Activated CD4-positive, alpha-beta T cell treated with anti-CD3 and anti-CD28 coated beads, Interleukin-2, amount 50 U/mL, for 4 hours (primary cell): Measurements from ENCODE around the gene OPN1SW.

ENCODE experiments used
- DNase-seq, 2 experiments: peaks; one replicate each; pipeline ENCODE4 v3.0.0-alpha.2; 2020

The OPN1SW gene, protein sequence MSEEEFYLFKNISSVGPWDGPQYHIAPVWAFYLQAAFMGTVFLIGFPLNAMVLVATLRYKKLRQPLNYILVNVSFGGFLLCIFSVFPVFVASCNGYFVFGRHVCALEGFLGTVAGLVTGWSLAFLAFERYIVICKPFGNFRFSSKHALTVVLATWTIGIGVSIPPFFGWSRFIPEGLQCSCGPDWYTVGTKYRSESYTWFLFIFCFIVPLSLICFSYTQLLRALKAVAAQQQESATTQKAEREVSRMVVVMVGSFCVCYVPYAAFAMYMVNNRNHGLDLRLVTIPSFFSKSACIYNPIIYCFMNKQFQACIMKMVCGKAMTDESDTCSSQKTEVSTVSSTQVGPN

GRCh38 chr7:128775744-128776474, at the start of gene OPN1SW:
Gene OPN1SW (minus strand): TSS chr7:128775794. CDS start chr7:128775781, 13 bp downstream.
- DNase-seq = no peak

- no peak for DNase-seq
Observed at GRCh38 chr7:128821724-128822123, 46.1 kb upstream of the OPN1SW start.

- DNase-seq = no peak
Observed at GRCh38 chr7:128818694-128819093, 43.1 kb upstream of the OPN1SW start.

DNA sequence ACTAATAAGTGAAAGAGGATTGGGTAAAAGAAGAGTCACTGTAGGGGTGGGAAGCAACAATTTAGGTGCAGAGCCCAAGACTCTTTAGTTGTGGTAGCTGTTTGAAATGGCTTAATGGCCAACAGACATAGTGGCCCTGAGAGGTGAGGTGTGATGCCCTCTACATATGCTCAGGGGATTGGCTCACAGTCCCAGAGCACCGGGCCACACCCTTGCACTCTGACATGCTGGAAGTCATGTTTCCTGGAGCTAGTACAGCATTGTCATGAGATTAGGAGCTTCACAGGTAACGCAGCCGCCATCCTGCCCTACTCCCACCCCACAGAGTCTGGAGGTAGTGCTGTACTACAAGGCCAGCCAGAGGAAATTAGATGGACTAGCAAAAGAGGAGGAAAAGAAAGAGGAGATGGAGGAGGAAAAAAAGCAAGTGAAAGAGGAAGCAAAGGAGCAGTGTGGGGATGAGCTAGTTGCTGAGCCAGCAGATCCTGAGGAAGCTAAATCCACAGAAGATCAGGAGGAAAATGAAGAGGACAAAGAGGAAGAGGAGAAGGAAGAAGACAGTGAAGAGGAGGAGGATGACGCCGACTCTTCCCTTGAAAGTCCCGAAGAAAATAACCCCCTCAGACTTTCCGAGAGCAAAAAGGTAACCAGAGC, 39.8 kb upstream of the OPN1SW start:
- no peak for DNase-seq

- DNase-seq = no peak
Observed at GRCh38 chr7:128814499-128814898, 38.9 kb upstream of the OPN1SW start.

DNA sequence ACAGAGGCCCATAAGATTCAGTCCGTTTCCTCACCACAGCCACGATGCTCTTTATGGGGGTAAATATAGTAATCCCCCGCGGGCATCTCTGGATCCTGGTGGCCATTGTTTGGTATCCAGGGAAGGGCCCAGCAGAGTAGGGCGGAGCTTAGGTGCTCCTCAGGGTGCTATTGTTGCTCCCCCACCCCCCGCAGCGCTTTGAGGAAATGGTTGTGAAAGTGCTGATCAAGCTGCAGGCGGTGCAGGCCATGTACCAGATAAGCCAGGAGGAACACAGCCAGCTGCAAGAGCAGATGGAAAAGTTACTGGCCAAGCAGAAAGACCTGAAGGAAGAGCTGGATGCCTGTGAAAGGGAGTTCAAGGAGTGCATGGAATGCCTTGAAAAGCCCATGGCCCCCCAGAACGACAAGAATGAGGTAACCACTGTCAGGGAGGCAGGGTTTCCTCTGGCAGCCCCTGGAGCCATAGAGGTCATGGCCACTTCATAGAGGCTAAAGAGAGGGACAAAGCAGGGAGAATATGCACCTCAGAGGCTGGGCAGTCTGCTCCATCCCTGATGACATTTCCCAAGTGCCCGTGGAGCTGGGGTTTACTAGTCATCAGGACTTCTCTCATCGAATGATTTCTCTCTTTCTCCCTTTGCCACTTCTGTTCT, 37.0 kb upstream of the OPN1SW start:
- DNase-seq = no peak

DNA sequence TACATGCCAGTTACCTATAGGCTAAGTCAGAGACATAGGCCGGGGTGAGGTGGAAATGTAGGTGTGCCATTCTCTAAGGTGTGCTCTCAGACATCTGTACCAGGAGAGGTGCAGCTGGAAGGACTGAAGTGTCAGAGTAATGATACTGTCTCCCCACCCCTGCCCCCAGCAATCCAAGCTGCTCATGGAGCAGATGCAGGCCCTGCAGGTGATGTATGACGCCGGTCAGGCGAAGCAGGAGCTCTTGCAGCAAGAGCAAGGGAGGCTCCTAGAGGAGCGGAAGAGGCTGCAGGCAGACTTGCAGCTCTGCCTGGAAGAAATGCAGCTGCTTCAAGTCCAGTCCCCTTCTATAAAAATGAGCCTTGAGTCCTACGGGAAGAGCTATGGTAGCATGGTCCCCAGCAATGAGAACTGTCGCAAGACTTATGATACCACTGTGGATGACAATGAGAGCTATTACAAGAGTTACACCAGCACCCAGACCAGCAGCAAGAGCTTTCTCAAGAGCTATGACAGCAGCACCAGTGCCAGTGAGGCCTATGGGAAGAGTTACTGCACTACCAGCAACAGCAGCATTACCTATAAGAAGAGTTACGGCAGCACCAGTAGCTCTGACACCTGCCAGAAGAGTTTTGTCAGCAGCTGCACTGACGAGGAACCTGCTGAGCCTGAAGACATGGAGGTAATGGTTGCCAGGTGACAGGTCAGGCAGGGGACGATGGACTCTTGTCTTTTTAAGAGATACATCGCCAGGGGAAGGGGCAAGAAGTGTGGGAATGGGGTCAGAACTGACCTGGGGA, 36.2 kb upstream of the OPN1SW start:
- no peak for DNase-seq

- no peak for DNase-seq
Observed at GRCh38 chr7:128810997-128811396, 35.4 kb upstream of the OPN1SW start.

GRCh38 chr7:128810473-128810872, 34.9 kb upstream of the OPN1SW start:
- DNase-seq = no peak

- DNase-seq = no peak
Observed at GRCh38 chr7:128809363-128809762, 33.8 kb upstream of the OPN1SW start.

DNA sequence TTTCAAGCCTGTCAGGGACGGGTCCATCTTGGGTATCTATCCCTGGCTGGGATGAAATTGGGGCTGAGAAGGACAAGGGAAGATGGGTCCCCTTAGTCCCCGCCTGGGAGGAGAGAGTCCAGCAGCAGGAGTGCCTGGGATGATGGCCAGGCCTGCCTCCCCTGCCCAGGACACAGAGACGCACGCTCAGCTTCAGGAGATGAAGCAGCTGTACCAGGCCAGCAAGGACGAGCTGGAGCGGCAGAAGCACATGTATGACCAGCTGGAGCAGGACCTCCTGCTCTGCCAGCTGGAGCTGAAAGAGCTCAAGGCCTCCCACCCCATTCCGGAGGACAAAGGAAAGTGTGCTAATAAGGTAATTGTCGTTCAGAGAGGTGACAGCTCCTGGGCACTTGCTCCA, 31.6 kb upstream of the OPN1SW start:
- no peak for DNase-seq

DNA sequence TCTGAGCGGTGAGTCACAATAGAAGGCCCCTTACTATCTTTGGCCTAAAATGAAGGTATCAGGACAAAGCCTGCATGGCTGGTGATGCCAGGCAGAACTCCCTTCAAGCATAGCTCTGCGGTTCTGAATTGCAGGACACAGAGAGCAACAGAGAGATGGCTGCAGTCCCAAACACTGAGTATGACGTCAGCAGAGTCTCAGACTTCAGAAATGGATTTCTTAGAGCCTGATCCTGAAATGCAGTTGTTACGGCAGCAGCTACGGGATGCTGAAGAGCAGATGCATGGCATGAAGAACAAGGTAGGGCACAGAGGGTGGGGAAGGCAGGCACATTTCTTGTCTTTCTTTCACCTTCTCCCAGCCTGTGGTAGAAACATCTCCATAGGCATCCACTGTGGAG, 29.6 kb upstream of the OPN1SW start:
- no peak for DNase-seq

DNA sequence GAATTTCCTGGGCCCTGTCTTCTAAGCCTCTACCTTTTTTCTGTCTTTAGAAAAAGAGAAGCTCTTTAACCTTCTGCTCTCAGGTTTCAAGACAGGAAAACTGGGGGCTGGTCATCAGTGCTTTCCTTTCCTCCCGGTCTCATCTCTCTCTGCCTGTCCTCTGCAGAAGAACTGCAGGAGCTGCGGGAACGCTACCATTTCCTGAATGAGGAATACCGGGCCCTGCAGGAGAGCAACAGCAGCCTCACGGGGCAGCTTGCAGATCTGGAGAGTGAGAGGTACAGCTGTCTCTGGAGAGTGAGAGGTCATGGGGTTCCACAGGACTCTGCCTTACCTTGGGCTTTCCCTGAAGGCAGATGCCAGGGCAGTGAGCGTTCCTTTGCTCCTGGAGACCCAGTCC, 28.9 kb upstream of the OPN1SW start:
- no peak for DNase-seq

DNA sequence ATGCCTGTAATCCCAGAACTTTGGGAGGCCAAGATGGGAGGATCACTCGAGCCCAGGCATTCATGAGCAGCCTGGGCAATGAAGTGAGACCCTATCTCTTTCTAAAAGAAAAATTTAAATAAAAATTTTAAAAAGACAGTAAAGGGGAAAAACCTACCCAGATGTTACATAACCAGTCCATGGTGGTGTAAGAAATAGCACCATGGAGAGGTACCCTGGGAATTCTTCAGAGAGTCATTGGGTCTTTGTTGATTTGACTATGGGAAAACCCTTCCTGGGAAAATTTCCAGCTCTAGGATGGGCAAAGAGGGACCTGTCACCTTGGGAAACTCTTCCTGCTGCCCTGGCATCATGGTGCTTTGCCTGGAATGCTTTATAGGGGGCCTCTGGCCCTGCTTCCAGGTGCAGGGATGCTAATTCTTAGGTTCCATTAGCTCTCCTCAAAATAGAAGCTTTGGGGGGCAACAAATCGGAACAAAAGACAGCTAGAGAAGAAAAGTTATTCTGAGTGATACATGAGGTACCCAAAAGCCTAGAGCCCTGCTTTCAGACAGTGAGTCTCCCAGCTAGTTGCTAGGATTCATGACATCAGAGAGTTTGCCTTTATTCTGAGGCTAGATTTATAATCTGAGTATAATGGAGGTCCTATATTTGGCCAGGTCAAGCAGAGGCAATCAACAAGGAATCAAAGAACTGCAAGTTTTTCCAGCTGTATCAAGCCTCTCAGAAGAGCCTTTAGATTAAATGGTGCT, 26.2 kb upstream of the OPN1SW start:
- DNase-seq = no peak

DNA sequence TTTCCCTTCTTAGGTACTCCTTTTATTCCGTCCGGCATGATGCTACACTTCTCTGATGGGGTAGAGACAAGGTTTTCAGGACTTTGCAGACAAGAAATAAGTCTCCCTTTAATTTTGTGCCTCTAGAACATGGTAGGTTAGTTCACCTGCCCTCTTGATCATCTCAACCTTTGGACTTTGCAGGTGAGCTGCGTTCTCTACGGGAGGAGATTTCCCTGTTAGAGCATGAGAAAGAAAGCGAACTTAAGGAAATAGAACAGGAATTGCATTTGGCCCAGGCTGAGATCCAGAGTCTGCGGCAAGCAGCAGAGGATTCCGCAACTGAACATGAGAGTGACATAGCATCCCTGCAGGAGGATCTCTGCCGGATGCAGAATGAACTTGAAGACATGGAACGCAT, 25.4 kb upstream of the OPN1SW start:
- DNase-seq = no peak

- no peak for DNase-seq
Observed at GRCh38 chr7:128800567-128800966, 25.0 kb upstream of the OPN1SW start.

- no peak for DNase-seq
Observed at GRCh38 chr7:128799451-128799850, 23.9 kb upstream of the OPN1SW start.

DNA sequence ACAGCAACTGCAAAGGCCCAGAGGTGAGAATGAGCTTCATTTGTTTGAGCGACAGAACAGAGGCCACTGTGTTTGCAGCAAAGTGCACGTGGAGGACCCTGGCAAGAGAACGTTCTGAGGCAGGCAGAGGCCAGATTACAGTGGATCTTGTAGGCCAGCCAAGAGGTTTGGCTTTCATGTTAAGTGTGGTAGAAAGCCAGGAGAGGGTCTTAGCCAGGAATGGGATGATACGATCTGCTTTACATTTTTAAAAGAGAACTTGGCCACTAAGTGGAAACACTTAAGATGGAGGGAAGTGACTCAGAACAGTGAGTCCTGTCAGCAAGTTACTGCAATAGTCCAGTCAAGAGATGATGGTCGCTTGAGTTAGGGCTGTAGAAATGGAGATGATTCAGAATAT, 20.7 kb upstream of the OPN1SW start:
- no peak for DNase-seq

DNA sequence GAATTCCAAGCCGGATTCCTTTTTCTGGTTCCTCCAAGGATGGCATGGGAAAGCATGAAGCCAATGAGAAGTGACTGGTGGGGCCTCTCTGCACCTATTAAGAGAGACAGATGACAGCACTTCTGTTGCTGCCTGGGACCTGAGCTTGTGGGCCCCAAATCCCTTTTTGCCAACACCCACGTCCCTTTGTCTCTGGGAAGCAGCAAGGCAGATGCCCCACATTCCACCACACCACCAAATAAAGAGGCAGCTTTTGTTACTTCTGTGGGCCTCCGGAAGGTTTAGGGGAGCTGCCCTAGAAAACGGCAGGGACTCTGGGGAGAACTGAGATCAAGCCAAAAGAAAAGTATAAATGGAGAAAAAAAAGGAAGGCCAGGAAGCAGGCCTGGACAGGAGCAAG, 19.5 kb upstream of the OPN1SW start:
- DNase-seq = no peak

GRCh38 chr7:128794436-128794835, 18.8 kb upstream of the OPN1SW start:
- DNase-seq = no peak

- DNase-seq = no peak
Observed at GRCh38 chr7:128794020-128794419, 18.4 kb upstream of the OPN1SW start.

- DNase-seq = no peak
Observed at GRCh38 chr7:128793181-128793547, 17.6 kb upstream of the OPN1SW start.
